ENCODE measurements around the gene UVSSA. TPM values are rescaled to one million over a fixed set of nuclear protein-coding genes. Genes with fewer than 3 reads are reported as not detected.
"Not testable (repeated sequence)": the region's sequence is repeated elsewhere in the genome, so short reads cannot be mapped to it uniquely, and the experiment has no call there.

The UVSSA gene
- total RNA-seq, 1 donor from 2014 or later, result 9.7 TPM

- DNase-seq, result no peak
Observed at GRCh38 chr4:1409079-1409478, 62.1 kb downstream of the UVSSA start.

DNA sequence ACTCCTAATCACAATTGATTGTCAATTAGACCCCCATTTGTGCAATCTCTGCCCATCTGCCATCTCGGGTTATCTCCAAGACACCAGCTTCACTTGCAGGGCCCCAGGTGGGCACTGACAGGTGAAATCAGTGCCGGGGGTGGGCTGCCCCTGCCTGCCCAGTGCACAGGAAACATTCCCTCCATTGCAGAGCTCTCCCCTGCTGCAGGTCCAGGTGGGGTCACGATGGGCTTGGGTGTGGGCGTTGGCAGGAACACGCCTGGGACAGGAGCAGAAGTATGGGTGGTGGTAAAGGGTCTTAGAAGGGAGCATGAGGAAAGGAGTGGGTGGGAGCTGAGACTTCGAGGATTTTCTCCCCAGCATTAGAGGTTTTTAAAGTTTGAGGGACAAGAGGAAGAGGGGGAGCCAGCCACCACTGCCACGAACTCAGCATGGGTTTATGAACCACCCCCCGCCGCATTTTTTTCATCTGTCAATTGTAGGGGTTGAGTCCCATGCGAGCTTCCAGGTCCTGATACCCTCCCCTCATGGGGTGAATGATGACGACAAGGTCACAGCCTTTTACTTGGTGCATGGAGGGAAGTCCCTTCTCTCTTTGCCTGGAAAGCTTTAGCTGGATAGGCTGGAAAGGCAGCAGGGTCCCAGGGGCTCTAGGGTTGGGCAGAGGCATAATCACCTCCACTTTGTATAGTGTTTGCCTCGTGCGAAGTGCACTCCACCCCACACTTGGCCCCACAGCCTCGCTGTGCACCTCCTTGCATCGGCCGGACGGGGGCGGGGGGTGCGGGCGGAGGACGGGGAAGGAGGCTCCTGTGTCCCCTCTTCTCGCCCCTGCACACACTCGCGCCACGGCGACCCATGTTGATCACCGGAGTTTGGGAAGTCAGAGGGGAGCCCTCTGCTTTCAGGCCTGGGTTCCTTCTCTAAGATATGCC is 62.8 kb downstream of the UVSSA start:
- DNase-seq, result no peak

DNA sequence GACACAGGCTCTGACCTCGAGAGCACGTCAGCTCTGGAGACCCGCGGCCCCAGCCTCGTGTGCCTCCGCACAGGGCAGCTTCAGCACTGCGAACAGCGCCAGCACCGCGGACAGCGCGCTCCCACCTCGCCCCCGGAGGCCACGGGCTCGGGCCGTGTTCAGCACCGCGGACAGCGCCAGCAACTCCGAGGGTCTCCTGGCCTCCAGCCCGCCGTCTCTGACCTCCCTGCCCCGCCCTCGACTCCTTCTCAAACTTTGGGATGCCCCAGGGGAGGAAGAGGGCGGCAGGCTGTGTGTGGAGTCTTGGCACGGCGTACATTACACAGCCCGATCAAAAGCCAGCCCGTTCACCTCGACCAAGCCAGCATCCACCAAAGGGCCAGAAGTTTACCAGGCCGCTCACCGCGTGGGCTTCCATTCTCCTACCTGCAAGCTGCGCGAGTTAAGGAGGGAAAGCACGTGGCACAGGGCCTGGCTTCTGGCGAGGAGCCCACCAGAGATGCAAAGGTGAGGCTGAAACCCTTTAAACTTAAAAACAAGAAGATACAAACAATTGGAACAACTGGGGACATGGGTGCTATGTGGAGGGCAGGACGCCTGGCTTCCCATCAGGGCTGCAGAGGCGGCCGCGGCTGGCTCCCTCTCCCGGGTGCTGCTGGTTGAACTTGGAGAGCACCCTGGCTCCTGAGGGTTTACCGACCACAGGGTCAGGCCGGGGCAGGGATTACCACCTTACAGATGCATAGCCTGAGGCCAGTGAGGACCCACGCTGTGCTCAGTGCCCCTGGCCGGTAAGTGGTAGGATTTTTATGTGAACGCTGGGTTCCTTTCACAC is 63.7 kb downstream of the UVSSA start:
- peak; percentile 24 for DNase-seq

- DNase-seq, result no peak
Observed at GRCh38 chr4:1411436-1412375, 64.7 kb downstream of the UVSSA start.

DNA sequence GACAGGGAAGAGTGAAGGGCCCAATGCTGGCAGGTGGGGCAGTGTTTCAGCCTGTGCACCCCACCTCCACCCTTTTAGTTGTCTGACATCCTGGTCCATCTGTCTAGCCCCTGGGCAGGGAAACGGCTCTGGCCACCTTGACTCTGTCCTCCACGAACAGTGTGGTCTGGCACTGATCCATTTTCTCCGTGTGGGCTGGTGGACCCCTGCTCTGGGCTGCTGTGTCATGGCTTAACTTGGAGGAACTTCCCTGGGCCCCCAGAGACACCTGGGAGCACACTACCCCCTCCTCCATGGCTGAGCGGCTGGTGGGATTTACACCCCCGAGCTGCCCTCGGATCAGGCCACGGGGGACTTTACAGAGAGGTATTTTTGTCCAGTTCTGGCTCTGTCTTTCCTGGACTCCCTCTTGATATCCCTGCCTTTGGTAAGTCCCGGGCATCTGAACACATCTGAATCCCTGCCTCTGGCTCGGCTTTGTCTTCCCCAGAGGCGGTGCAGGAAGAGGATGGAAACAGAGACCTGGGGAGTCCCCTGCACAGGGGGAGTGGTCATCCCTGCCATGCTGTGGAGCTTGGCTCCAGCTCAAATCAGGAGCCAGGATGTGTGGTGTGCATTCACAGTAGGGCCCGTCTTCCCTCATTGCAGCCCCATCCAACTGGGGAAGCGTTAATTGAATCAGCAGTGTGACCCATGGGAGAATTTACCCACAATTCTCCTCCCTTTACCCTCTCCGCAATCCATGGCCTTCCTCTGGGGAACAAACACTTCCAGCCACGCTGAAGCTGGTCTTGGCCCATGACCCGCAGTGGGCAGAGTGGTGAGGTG is 65.6 kb downstream of the UVSSA start:
- no peak for DNase-seq

DNA sequence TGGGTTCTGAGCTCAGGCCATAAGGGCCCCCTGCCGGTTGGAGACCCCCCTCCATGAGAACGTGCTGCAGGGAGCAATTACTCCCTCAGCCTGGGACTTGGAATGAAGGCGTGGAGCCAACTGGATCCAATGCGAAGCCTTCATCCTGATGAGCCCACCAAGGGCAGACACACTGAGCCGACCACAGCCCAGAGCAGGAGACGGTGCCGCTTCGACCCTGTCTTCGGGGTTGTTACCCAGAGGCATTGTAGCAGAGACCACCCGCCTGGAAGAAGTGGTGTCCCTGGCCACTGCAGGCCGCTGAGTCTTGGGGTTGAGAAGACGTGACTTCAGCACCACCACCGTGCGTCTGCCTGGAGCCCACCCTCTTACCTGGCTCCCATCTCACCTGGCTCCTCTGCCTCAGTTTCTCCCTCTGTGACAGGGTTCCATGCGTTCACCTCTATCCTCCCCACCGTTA is 66.2 kb downstream of the UVSSA start:
- no peak for DNase-seq

DNA sequence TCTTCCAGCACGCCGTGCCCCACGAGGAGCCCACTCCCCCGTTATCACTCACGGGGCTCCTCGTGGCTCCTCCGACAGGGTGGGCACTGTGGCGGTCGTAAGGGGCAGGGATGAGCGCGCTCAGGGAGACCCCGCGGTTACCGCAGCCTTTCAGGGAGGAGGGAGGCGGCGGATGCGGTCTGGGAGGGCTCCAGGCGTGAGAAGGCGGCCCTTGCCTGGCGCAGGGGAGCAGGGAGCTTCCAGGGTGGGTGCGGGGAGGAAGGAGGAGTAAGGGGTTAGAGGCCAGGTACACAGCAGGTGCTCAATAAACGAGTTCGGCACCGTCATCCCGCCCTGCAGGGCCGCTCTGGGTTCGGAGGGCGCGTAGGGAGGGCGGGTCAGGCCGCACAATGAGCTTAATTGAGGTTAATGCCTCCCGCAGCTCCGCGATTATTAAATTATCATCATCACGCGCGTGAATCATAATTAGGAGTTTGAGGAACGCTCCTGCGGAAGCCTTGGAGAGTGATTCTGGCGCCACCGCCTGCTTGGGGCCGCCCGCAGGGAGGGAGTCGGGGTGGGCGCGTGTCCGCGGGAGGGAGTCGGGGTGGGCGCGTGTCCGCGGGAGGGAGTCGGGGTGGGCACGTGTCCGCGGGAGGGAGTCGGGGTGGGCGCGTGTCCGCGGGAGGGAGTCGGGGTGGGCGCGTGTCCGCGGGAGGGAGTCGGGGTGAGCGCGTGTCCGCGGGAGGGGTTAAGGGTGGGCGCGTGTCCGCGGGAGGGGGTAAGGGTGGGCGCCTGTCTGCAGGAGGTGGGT is 66.9 kb downstream of the UVSSA start:
- no peak for DNase-seq

- no peak for DNase-seq
Observed at GRCh38 chr4:1414831-1415680, 68.0 kb downstream of the UVSSA start.

GRCh38 chr4:1415681-1415981 is 68.6 kb downstream of the UVSSA start:
- no peak for DNase-seq

GRCh38 chr4:1416051-1416947 is 69.3 kb downstream of the UVSSA start:
- DNase-seq, result no peak

DNA sequence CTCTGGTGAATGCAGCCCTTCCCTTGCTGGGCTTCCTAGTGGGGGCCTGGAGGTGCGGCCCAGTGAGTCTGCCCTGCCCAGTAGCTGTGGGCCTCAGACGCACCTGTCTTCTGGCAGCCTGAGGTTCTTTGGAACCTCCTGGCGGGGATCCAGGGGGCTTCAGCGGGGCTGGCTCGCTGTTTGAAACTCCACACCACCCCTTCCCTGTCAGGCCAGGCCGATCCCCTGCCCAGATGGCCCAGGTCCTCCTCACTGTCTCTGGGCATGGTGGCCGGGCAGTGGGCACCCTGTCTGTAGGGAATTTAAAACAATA is 69.9 kb downstream of the UVSSA start:
- DNase-seq, result no peak

DNA sequence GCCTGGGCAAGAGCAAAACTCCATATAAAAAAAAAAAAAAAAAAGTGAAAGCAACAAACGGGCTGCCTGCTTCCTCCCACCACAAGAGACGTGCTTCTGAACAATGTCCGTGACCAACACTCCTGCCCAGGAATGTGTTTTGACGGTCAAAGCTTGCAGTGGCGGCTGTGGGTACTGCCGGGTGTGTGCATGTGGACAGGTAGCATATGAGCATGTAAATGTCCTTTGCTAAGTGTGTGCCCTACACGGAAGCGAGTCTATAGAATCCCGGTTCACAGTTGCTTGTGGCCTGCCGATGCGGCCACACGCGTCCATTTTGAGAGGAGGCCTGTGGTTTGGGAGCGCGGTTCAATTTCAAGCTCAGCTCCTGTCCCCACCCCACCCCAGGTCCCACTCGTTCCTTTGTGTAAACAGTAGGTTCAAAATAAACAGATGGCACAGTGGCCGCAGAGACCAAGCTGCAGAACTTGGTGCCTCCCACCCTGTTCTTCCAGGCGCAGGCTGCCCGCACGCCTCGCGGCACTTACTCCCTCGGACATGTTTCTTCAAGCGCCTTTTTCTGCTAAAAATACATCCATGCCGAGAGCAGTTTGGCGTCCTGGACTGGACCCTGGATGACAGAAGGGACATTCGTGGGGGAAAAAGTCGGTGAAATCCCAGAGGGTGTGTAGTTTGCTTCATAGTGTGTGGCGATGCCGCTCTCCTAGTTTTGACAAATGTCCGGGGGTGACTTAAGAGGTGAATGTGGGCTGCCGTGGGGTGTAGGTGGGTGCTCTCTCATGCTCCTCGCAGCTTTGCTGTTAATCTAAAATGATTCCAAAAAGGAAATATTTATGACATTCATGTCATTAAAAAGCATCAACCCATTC is 70.7 kb downstream of the UVSSA start:
- no peak for DNase-seq

DNA sequence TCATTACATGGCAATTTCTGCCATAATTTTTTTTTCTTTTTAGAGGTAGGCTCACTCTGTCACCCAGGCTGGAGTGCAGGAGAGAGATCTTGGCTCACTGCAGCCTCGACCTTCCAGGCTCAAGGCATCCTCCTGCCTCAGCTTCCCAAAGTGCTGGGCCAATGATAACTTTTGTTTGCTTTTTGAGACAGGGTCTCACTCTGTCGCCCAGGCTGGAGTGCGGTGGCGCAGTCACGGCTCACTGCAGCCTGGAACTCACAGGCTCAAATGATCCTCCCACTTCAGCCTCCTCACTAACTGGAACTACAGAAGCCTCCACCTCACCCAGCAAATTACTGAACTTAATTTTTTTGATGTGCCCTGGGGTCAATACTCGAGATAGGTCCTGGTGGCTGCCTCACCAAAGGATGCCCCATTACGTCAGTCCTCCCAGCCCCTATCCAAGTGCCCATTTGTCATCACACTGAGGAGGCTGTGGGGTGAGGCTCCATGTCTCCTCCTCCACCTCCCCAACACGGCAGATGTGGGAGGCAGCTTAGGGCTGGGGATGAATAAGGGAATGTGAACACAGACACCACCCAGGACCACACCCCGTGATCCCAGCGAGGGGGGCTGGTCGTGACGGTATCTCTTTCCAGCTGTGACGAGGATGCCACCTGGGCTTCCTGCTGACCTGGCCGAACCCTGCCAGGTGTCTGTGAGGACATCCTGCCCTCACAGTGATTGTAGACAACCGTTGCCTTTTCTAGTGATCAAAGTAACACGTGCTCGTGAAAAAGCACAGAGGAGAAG is 71.7 kb downstream of the UVSSA start:
- no peak for DNase-seq

- DNase-seq, result no peak
Observed at GRCh38 chr4:1419708-1420107, 72.7 kb downstream of the UVSSA start.

DNA sequence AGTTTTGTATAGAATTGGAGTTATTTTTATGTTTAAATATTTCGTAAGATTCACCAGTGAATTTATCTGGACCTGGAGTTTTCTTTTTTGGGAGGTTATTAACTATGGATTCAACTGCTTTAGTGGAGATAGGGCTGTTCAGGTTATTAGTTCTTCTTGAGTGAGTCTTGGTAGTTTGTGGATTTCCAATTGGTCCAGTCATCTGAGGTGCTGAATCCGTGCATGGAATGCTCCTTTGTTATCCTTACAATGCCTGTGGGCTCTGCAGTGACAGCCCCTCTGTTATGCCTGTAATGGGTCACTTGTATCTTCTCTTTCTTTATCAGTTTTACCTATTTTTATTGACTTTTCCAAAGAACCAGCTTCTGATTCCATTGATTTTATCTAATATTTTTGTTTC is 74.6 kb downstream of the UVSSA start:
- no peak for DNase-seq

DNA sequence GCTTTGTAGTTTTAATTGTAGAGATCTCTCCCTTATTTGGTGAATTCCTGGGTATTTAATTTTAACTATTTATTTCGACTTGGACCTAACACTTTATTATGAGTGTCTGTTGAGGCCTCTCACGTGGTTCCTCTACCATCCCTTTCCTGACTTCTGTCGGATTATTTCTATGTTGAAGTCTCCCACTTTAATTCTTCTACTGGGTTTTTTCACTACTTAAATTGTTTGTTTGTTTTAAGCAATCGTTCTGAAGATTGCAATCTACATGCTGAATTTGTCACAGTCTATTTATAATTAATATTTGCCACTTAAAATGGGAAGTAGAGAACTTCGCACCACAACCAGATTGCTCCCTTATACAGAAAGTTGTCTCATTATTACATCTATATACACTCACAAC is 80.0 kb downstream of the UVSSA start:
- DNase-seq, result no peak

DNA sequence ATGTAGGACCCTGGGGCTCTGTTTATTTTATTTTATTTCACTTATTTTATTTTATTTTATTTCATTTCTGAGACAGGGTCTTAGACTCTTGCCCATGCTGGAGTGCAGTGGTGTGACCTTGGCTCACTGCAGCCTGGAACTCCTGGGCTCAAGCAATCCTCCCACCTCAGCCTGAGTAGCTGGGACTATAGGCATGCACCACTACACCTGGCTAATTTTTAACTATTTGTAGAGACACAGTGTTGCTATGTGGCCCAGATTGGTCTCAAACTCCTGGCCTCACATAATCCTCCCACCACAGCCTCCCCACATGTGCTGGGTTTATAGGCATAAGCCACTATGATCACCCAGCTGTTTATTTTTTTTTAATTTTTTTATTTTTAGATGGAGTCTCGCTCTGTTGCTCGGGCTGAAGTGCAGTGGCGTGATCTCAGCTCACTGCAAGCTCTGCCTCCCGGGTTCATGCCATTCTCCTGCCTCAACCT is 96.7 kb downstream of the UVSSA start:
- not testable (repeated sequence) for DNase-seq
